H1 (cell line): ENCODE measurements around the gene PSMB5. TPM values are rescaled to one million over a fixed set of nuclear protein-coding genes. Genes with fewer than 3 reads are reported as not detected.

Experiments
- POLR2A ChIP-seq, 2 experiments: IDR thresholded peaks; 1 replicate in 1 of 2; 2 replicates in 1 of 2; pipeline ENCODE4 v1.6.1; 2011; ENCODE audit warnings: low read depth in 2 of 2, low read length in 2 of 2, mild to moderate bottlenecking in 2 of 2; ENCODE audit errors: control extremely low read depth in 1 of 2
- polyA plus RNA-seq, 7 experiments: library from polyadenylated mRNA; depleted of rRNA in 3 of 7; stranded (reverse) in 5 of 7; unstranded in 2 of 7; fragments of >200 nt in 5 of 7; fragments of 200-250 nt in 2 of 7; gene quantifications; 1 replicate in 5 of 7; 2 replicates in 1 of 7; 4 replicates in 1 of 7; pipeline versions ENCODE4 v1.2.1 to v1.2.3, GENCODE V29; 2011 to 2013; ENCODE audit warnings: missing spikeins in 2 of 7, mixed read lengths in 2 of 7
- total RNA-seq: library from RNA; stranded (reverse); fragmentation: NEBNext Ultra II Directional; extraction: Animal tissue kit (Norgen Biotek cat#: 25700); gene quantifications from 2 replicates; pipeline ENCODE4 v1.2.1, GENCODE V29; 2021
- TF ChIP-seq, protein P1 (sequence below): IDR thresholded peaks from 2 replicates; pipeline ENCODE4 v1.6.1; 2011; ENCODE audit warnings: low read depth, mild to moderate bottlenecking, low read length; ENCODE audit not compliant: insufficient read depth

Gene PSMB5
- total and polyA plus RNA-seq, 2 of the 8 experiments (the other 6 are each of a cell fraction or from before 2014, with no cell fraction given) = 254 to 510 TPM

- TF ChIP-seq, protein P1, sequence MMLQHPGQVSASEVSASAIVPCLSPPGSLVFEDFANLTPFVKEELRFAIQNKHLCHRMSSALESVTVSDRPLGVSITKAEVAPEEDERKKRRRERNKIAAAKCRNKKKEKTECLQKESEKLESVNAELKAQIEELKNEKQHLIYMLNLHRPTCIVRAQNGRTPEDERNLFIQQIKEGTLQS = no peak
- TF ChIP-seq POLR2A (IDR thresholded peaks at IDR 0.05; ENCODE audit: control extremely low read depth in 1 of 2, low read depth in 2 of 2, low read length in 2 of 2) = no peak
Observed at GRCh38 chr14:23028799-23029198, 5.9 kb downstream of the PSMB5 start (continued).
